ENCODE data around the gene AGAP1. TPM values are rescaled to one million over a fixed set of nuclear protein-coding genes. Genes with fewer than 3 reads are reported as not detected.

AGAP1 gene
- total RNA-seq, 4 donors from 2014 or later, result 5.3 to 30.6 (median 19.2) TPM

DNA sequence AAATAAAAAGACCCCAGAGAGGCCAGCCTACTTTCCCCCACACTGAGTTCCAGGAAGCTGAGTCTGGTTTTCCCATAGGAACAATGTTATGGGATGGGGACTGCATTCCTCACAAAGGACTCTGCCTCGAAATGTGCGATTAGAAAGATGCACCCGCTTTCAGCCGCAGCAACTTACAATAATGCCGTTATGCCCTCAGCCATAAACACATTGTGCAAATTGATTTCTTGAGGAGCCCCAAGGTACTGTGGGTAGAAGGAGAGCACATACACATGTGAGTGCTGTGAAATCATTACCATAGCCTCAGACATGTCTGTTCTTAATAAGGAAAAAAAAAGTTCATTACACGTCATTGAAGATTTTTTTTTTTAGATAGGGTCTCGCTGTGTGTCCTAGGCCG is 64.7 kb downstream of the AGAP1 start:
- no peak overlapping the region for H3K4me3 ChIP-seq
- H3K27me3 ChIP-seq, result no peaks in the 10 kb centered on the region
- H3K9me3 ChIP-seq, result no peaks in the 10 kb centered on the region
- no peak for DNase-seq
- no peaks in the 10 kb centered on the region for H3K4me1 ChIP-seq
- TF ChIP-seq POLR2A (IDR thresholded peaks at IDR 0.05), result no peak
- TF ChIP-seq, protein P1, sequence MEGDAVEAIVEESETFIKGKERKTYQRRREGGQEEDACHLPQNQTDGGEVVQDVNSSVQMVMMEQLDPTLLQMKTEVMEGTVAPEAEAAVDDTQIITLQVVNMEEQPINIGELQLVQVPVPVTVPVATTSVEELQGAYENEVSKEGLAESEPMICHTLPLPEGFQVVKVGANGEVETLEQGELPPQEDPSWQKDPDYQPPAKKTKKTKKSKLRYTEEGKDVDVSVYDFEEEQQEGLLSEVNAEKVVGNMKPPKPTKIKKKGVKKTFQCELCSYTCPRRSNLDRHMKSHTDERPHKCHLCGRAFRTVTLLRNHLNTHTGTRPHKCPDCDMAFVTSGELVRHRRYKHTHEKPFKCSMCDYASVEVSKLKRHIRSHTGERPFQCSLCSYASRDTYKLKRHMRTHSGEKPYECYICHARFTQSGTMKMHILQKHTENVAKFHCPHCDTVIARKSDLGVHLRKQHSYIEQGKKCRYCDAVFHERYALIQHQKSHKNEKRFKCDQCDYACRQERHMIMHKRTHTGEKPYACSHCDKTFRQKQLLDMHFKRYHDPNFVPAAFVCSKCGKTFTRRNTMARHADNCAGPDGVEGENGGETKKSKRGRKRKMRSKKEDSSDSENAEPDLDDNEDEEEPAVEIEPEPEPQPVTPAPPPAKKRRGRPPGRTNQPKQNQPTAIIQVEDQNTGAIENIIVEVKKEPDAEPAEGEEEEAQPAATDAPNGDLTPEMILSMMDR (IDR thresholded peaks at IDR 0.05), result no peak
- intact Hi-C loops (cut with DNase I; ENCODE audit: low total_unique reads), result no loop called here
- no peak overlapping the region for H3K27ac ChIP-seq
- H3K36me3 ChIP-seq, result no peaks in the 10 kb centered on the region

DNA sequence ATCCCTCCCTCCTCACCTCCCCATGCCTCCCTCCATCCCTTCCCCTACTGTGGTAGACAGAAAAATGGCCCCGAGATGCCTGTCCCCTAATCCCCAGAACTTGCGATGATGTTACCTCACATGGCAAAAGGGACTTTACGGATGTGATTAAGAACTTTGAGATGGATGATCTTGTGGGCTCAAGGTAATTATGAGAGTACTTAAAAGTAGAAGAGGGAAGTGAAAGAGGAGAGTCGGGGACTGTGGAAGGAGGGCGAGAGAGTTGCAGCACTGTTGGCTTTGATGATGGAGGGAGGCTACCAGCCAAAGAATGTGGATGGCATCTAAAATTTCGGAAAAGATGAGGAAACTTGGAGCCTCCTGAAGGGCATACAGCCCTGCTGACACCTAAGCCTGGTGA is 66.5 kb downstream of the AGAP1 start:
- TF ChIP-seq, protein P1 (IDR thresholded peaks at IDR 0.05), result no peak
- TF ChIP-seq POLR2A (IDR thresholded peaks at IDR 0.05), result no peak
- no peaks in the 10 kb centered on the region for H3K9me3 ChIP-seq

DNA sequence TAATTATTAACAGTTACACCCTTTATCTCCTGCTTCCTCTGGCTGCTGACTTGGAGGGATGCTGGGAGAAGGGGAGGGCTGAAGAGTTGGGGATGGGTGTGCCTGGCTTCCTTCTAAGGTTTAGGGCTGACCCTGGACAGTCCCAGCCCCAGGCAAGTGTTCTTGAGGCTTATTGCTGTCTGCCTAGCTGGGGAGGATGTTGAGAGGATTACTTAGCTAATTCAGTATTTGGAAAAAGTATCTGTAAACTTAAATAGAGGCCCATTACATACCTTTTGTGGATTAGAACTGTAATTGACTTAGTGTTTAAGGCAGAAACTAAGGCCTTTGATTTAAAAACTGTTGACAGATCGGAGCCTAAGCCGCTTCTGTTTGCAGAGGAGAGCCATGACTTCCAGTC is 67.6 kb downstream of the AGAP1 start:
- H3K4me3 ChIP-seq, result no peak overlapping the region
- H3K9me3 ChIP-seq, result no peaks in the 10 kb centered on the region
- TF ChIP-seq, protein P1 (IDR thresholded peaks at IDR 0.05), result no peak
- TF ChIP-seq POLR2A (IDR thresholded peaks at IDR 0.05), result no peak
- no peak overlapping the region for H3K27ac ChIP-seq
- H3K36me3 ChIP-seq, result no peaks in the 10 kb centered on the region
- H3K4me1 ChIP-seq, result no peaks in the 10 kb centered on the region
- H3K27me3 ChIP-seq, result no peaks in the 10 kb centered on the region
- no peak for DNase-seq
- intact Hi-C loops (cut with DNase I; ENCODE audit: low total_unique reads), result no loop called here

More for the DNA sequence above, 66.5 kb downstream of the AGAP1 start:
- Histone ChIP-seq H3K27ac (no peak overlapping the region), H3K36me3 (no peaks in the 10 kb centered on the region), H3K4me3 (no peak overlapping the region), H3K27me3 (no peaks in the 10 kb centered on the region), H3K4me1 (no peaks in the 10 kb centered on the region)
- intact Hi-C loops (cut with DNase I; ENCODE audit: low total_unique reads), result no loop called here
- no peak for DNase-seq

DNA sequence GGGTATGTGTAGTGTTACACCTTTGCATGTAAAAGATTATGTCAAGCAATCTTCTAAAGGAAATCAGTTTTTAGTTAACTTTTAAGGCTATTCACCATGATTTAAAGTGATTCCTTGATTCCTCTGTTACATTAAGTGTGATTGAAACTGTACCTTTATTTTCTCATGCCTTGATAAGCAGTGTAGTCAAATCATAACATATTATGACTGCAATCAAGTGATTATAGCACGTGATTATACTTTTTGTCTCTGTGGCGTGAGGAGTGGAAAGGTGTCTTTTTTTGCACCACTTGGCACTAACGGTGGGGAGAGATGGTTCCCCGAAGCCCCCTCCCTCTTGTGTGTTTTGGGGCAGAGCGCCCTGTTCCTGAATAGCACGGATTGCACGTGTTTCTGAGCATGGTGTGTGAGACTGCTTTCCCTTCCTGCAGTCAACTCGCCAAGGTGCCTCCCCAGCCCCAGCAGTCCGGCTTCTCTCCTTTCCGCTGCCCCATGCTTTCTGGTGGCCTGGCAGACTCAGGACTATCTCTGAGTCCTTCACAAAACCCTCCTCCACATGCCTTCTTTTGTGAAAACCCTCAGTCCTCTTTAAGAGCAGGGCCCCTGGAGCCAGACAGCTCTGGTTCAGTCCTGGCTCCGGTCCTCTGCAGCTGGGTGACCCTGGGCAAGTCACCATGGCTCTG is 68.4 kb downstream of the AGAP1 start:
- Histone ChIP-seq H3K9me3 (no peaks in the 10 kb centered on the region), H3K4me3 (no peak overlapping the region), H3K27ac (no peak overlapping the region), H3K4me1 (no peaks in the 10 kb centered on the region), H3K36me3 (no peaks in the 10 kb centered on the region), H3K27me3 (no peaks in the 10 kb centered on the region)
- no peak for DNase-seq
- TF ChIP-seq POLR2A (IDR thresholded peaks at IDR 0.05), result no peak
- intact Hi-C loops (cut with DNase I; ENCODE audit: low total_unique reads), result no loop called here

DNA sequence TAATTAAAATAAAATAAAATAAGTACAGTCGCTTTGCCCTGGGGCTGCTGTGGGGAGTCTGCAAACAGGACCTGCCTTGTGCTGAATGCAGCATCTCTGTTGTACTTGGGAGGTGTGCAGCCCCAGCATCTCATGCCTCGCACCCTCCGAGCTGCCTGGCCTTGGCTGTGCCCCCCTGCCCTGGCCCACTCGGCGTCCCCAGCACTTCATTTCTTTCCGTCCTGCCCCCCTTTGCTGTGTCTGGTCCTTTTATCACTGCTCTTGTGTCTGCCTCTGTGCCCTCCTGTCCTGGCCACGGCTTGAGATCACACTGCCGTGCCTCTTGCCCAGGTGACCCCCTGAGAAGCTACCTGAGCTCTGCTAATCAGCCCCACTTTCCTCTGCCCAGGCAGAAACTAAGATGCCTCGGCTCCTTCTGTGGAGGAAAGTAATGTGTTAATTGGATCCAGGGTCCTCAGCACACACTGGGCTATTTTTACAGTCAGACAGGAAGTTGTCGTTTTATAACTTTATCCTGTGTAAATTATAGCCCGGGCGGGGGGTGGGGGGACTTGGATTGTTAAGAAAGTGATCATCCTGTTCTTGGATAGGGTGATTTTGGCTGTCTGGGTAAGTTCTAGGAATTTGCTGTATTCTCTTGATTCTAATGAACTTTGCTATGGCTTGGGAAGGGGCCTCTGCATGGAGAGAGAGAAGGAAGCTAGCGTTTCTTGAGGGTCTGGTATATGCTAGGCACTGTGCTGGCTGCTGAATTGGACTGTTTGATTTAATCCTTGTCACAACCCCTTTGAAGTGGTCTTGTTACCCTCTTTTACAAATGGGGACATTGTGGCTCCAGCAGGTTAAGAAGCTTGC is 69.4 kb downstream of the AGAP1 start:
- intact Hi-C loops (cut with DNase I; ENCODE audit: low total_unique reads), result no loop called here
- peaks cover 0 to 3% of the 10 kb centered on the region in 2 donors for H3K9me3 ChIP-seq
- no peak for DNase-seq
- no peak for TF ChIP-seq POLR2A (IDR thresholded peaks at IDR 0.05)
- TF ChIP-seq, protein P1 (IDR thresholded peaks at IDR 0.05), result no peak
- no peaks in the 10 kb centered on the region for H3K27me3 ChIP-seq
- no peaks in the 10 kb centered on the region for H3K36me3 ChIP-seq
- no peak overlapping the region for H3K27ac ChIP-seq
- H3K4me1 ChIP-seq, result no peaks in the 10 kb centered on the region
- no peak overlapping the region for H3K4me3 ChIP-seq

Data from uterus (tissue), 4 donors.